Measurements from ENCODE around the gene LLCFC1. TPM values are rescaled to one million over a fixed set of nuclear protein-coding genes. Genes with fewer than 3 reads are reported as not detected.

Gene LLCFC1
- total RNA-seq (not detected), polyA plus RNA-seq (not detected)
- long read RNA-seq, donor 1, partial matches to known transcripts: 0 of 1 reads
- long read RNA-seq, donor 1, other reads (novel, unspliced or antisense): 1 of 1 reads
- long read RNA-seq, donor 2: 0 reads

- no peaks in the 10 kb centered on the region for H3K4me1 ChIP-seq (ENCODE audit: control insufficient read depth in 1 of 2, insufficient read depth in 2 of 2, low read length in 2 of 2)
- DNase-seq (no peak), ATAC-seq (ENCODE audit: low FRiP score) (no peak)
- WGBS, 2 donors: 57 to 67% methylated on average over 9 to 10 of the region's 10 CpGs
- H3K27ac ChIP-seq (ENCODE audit: low read depth in 1 of 2, low read length in 2 of 2): no peak within 1 kb of the TSS
- H3K9me3 ChIP-seq (ENCODE audit: control insufficient read depth, low read length): no peaks in the 10 kb centered on the region
- no peaks in the 10 kb centered on the region for H3K36me3 ChIP-seq (ENCODE audit: control insufficient read depth in 1 of 2, insufficient read depth in 2 of 2, low read length in 1 of 2)
- intact Hi-C loops (cut with DNase I): no loop called here
- H3K27me3 ChIP-seq (ENCODE audit: control insufficient read depth in 1 of 2, insufficient read depth in 2 of 2, low read length in 1 of 2): no peaks in the 10 kb centered on the region
- no peak within 1 kb of the TSS for H3K4me3 ChIP-seq (ENCODE audit: low read length in 2 of 2)
These were observed at the start of gene LLCFC1 for GRCh38 chr7:142939226-142939910. Gene LLCFC1, plus strand, starts transcription at chr7:142939484. Its CDS starts 138 bp downstream, at chr7:142939622.

- Histone ChIP-seq H3K36me3 (ENCODE audit: control insufficient read depth in 1 of 2, insufficient read depth in 2 of 2, low read length in 1 of 2) (no peaks in the 10 kb centered on the region), H3K4me3 (ENCODE audit: low read length in 2 of 2) (no peak overlapping the region), H3K9me3 (ENCODE audit: control insufficient read depth, low read length) (no peaks in the 10 kb centered on the region), H3K4me1 (ENCODE audit: control insufficient read depth in 1 of 2, insufficient read depth in 2 of 2, low read length in 2 of 2) (no peaks in the 10 kb centered on the region), H3K27ac (ENCODE audit: low read depth in 1 of 2, low read length in 2 of 2) (no peak overlapping the region), H3K27me3 (ENCODE audit: control insufficient read depth in 1 of 2, insufficient read depth in 2 of 2, low read length in 1 of 2) (no peaks in the 10 kb centered on the region)
- DNase-seq (no peak), ATAC-seq (ENCODE audit: low FRiP score) (no peak)
- intact Hi-C loops (cut with DNase I): no loop called here
- 72 to 73% methylated on average over 3 of the region's 3 CpGs for WGBS, 2 donors
These were observed 49.5 kb upstream of the LLCFC1 start for GRCh38 chr7:142889816-142890215.

GRCh38 chr7:142890874-142891485 lies 48.3 kb upstream of the LLCFC1 start:
- Histone ChIP-seq H3K4me3 (ENCODE audit: low read length in 2 of 2) (no peak overlapping the region), H3K27ac (ENCODE audit: low read depth in 1 of 2, low read length in 2 of 2) (no peak overlapping the region), H3K4me1 (ENCODE audit: control insufficient read depth in 1 of 2, insufficient read depth in 2 of 2, low read length in 2 of 2) (no peaks in the 10 kb centered on the region), H3K9me3 (ENCODE audit: control insufficient read depth, low read length) (no peaks in the 10 kb centered on the region), H3K27me3 (ENCODE audit: control insufficient read depth in 1 of 2, insufficient read depth in 2 of 2, low read length in 1 of 2) (no peaks in the 10 kb centered on the region), H3K36me3 (ENCODE audit: control insufficient read depth in 1 of 2, insufficient read depth in 2 of 2, low read length in 1 of 2) (no peaks in the 10 kb centered on the region)
- intact Hi-C loops (cut with DNase I): no loop called here
- no peak for DNase-seq
- WGBS, 2 donors: 78 to 80% methylated on average over 12 of the region's 12 CpGs
- ATAC-seq (ENCODE audit: low FRiP score): no peak

- no peaks in the 10 kb centered on the region for H3K27me3 ChIP-seq (ENCODE audit: control insufficient read depth in 1 of 2, insufficient read depth in 2 of 2, low read length in 1 of 2)
These were observed 47.7 kb upstream of the LLCFC1 start for GRCh38 chr7:142891490-142892082.

GRCh38 chr7:142892951-142893350 lies 46.3 kb upstream of the LLCFC1 start:
- Histone ChIP-seq H3K4me1 (ENCODE audit: control insufficient read depth in 1 of 2, insufficient read depth in 2 of 2, low read length in 2 of 2) (no peaks in the 10 kb centered on the region), H3K36me3 (ENCODE audit: control insufficient read depth in 1 of 2, insufficient read depth in 2 of 2, low read length in 1 of 2) (no peaks in the 10 kb centered on the region), H3K4me3 (ENCODE audit: low read length in 2 of 2) (no peak overlapping the region), H3K27ac (ENCODE audit: low read depth in 1 of 2, low read length in 2 of 2) (no peak overlapping the region), H3K9me3 (ENCODE audit: control insufficient read depth, low read length) (no peaks in the 10 kb centered on the region), H3K27me3 (ENCODE audit: control insufficient read depth in 1 of 2, insufficient read depth in 2 of 2, low read length in 1 of 2) (no peaks in the 10 kb centered on the region)
- ATAC-seq (ENCODE audit: low FRiP score) (no peak), DNase-seq (no peak)
- WGBS, 2 donors: 90 to 91% methylated on average over 5 of the region's 5 CpGs
- intact Hi-C loops (cut with DNase I): no loop called here

More at GRCh38 chr7:142891490-142892082, 47.7 kb upstream of the LLCFC1 start:
- no peak for DNase-seq
- no peaks in the 10 kb centered on the region for H3K4me1 ChIP-seq (ENCODE audit: control insufficient read depth in 1 of 2, insufficient read depth in 2 of 2, low read length in 2 of 2)
- 84 to 85% methylated on average over 10 of the region's 10 CpGs for WGBS, 2 donors
- no peak overlapping the region for H3K4me3 ChIP-seq (ENCODE audit: low read length in 2 of 2)
- H3K36me3 ChIP-seq (ENCODE audit: control insufficient read depth in 1 of 2, insufficient read depth in 2 of 2, low read length in 1 of 2): no peaks in the 10 kb centered on the region
- no peak for ATAC-seq (ENCODE audit: low FRiP score)
- intact Hi-C loops (cut with DNase I): no loop called here
- H3K27ac ChIP-seq (ENCODE audit: low read depth in 1 of 2, low read length in 2 of 2): no peak overlapping the region
- no peaks in the 10 kb centered on the region for H3K9me3 ChIP-seq (ENCODE audit: control insufficient read depth, low read length)

- no peaks in the 10 kb centered on the region for H3K9me3 ChIP-seq (ENCODE audit: control insufficient read depth, low read length)
- ATAC-seq (ENCODE audit: low FRiP score): no peak
- DNase-seq: no peak
- H3K36me3 ChIP-seq (ENCODE audit: control insufficient read depth in 1 of 2, insufficient read depth in 2 of 2, low read length in 1 of 2): no peaks in the 10 kb centered on the region
- intact Hi-C loops (cut with DNase I): no loop called here
- no peaks in the 10 kb centered on the region for H3K4me1 ChIP-seq (ENCODE audit: control insufficient read depth in 1 of 2, insufficient read depth in 2 of 2, low read length in 2 of 2)
- H3K27ac ChIP-seq (ENCODE audit: low read depth in 1 of 2, low read length in 2 of 2): no peak overlapping the region
- H3K4me3 ChIP-seq (ENCODE audit: low read length in 2 of 2): no peak overlapping the region
- WGBS, 2 donors: 79 to 82% methylated on average over 12 of the region's 12 CpGs
- H3K27me3 ChIP-seq (ENCODE audit: control insufficient read depth in 1 of 2, insufficient read depth in 2 of 2, low read length in 1 of 2): no peaks in the 10 kb centered on the region
These were observed 44.9 kb upstream of the LLCFC1 start for GRCh38 chr7:142894112-142894984.

GRCh38 chr7:142894985-142895593 lies 44.2 kb upstream of the LLCFC1 start:
- no peak for ATAC-seq (ENCODE audit: low FRiP score)
- Histone ChIP-seq H3K4me3 (ENCODE audit: low read length in 2 of 2) (no peak overlapping the region), H3K27me3 (ENCODE audit: control insufficient read depth in 1 of 2, insufficient read depth in 2 of 2, low read length in 1 of 2) (no peaks in the 10 kb centered on the region), H3K4me1 (ENCODE audit: control insufficient read depth in 1 of 2, insufficient read depth in 2 of 2, low read length in 2 of 2) (no peaks in the 10 kb centered on the region), H3K36me3 (ENCODE audit: control insufficient read depth in 1 of 2, insufficient read depth in 2 of 2, low read length in 1 of 2) (no peaks in the 10 kb centered on the region), H3K27ac (ENCODE audit: low read depth in 1 of 2, low read length in 2 of 2) (no peak overlapping the region), H3K9me3 (ENCODE audit: control insufficient read depth, low read length) (no peaks in the 10 kb centered on the region)
- intact Hi-C loops (cut with DNase I): no loop called here
- 75 to 78% methylated on average over 6 of the region's 6 CpGs for WGBS, 2 donors
- no peak for DNase-seq

GRCh38 chr7:142896151-142896550 lies 43.1 kb upstream of the LLCFC1 start:
- 94 to 95% methylated on average over 3 of the region's 3 CpGs for WGBS, 2 donors
- Histone ChIP-seq H3K27me3 (ENCODE audit: control insufficient read depth in 1 of 2, insufficient read depth in 2 of 2, low read length in 1 of 2) (no peaks in the 10 kb centered on the region), H3K27ac (ENCODE audit: low read depth in 1 of 2, low read length in 2 of 2) (no peak overlapping the region), H3K4me1 (ENCODE audit: control insufficient read depth in 1 of 2, insufficient read depth in 2 of 2, low read length in 2 of 2) (no peaks in the 10 kb centered on the region), H3K36me3 (ENCODE audit: control insufficient read depth in 1 of 2, insufficient read depth in 2 of 2, low read length in 1 of 2) (no peaks in the 10 kb centered on the region), H3K4me3 (ENCODE audit: low read length in 2 of 2) (no peak overlapping the region), H3K9me3 (ENCODE audit: control insufficient read depth, low read length) (no peaks in the 10 kb centered on the region)
- intact Hi-C loops (cut with DNase I): no loop called here
- no peak for DNase-seq
- ATAC-seq (ENCODE audit: low FRiP score): no peak
